Astrocyte (in vitro differentiated cells and primary cell): Measurements from ENCODE around the gene PLD6.

ENCODE experiments used
- CTCF ChIP-seq: IDR thresholded peaks from 2 replicates; pipeline ENCODE4 v1.5.1; 2011; ENCODE audit warnings: low read depth, mild to moderate bottlenecking, inconsistent platforms, low read length, moderate library complexity; ENCODE audit not compliant: insufficient read depth
- EZH2 ChIP-seq: IDR thresholded peaks from 2 replicates; pipeline ENCODE4 v1.6.1; 2012; ENCODE audit warnings: mild to moderate bottlenecking, low read length, inconsistent platforms; ENCODE audit not compliant: insufficient read depth

GRCh38 chr17:17151055-17151454 lies 55.1 kb downstream of the PLD6 start:
- TF ChIP-seq CTCF (no peak), EZH2 (no peak)
